ENCODE measurements around the gene PAN2. TPM values are rescaled to one million over a fixed set of nuclear protein-coding genes. Genes with fewer than 3 reads are reported as not detected.

The PAN2 gene
- polyA plus RNA-seq, 2 donors, result 18.1 to 44.7 TPM

DNA sequence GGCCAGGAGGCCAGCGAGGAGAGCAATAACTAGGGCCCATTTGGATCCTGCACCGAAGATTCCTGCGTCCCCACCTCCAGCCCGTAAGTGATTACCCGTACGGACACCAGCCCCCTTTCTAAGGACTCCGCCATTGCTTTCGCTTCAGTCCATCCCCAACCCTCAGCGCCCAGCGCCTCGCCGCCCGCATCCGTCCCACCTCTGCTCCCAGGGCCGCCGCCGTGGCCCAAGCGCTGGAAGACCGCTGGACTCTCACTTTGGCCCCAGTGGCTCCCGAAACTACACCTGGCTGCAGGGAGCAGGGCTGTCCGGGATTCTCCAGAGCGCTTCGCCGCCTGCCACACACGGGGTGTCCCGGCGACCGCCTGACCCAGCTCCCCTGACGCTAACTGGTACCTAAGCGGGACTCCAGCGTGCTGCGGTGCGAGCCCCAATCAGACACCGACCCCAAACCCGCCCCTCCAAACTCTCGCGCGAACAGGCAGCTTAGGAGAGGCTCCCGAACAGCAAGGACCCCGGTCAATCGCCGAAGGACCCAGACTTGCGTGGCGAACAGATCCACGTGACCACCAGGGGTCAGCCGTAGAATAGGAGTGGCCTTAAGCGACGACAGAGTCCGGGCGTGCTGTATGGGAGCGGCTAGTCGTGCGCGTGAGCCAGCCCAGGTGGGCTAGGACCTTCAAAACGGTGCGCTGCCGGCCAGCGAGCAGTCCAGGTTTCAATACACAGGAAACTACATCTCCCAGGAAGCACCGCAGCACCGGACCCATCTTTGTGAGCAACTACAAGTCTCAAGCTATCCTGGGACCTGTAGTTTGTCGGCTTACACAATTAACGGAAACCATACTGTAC is 18.0 kb downstream of the PAN2 start, which contains the start of gene CNPY2:
CNPY2 (minus strand) TSS at position 367 of the 852 bp plus-strand sequence. CDS start 771 bp downstream, outside the sequence.
- no peaks in the 10 kb centered on the region for H3K9me3 ChIP-seq (ENCODE audit: control insufficient read depth in 2 of 2, insufficient read depth in 1 of 2, low read depth in 1 of 2, low read length in 1 of 2)
- no peaks in the 10 kb centered on the region for H3K27me3 ChIP-seq (ENCODE audit: control insufficient read depth in 1 of 2, insufficient read depth in 2 of 2, low read length in 2 of 2)
- H3K36me3 ChIP-seq (ENCODE audit: control insufficient read depth in 2 of 2, insufficient read depth in 2 of 2, low read length in 1 of 2), result peaks cover 0 to 4% of the 10 kb centered on the region in 2 donors
- peak within 1 kb of the TSS; percentile 92 to 98 for H3K4me3 ChIP-seq (ENCODE audit: low read depth in 1 of 2, low read length in 2 of 2)
- H3K27ac ChIP-seq (ENCODE audit: low read depth in 2 of 2, low read length in 1 of 2), result peak within 1 kb of the TSS; percentile 89 to 97
- WGBS, 2 donors, result 0% methylated on average over 62 of the region's 62 CpGs
- H3K4me1 ChIP-seq (ENCODE audit: control insufficient read depth in 2 of 2, insufficient read depth in 2 of 2, low read length in 1 of 2), result peaks cover 2 to 4% of the 10 kb centered on the region in 2 donors

DNA sequence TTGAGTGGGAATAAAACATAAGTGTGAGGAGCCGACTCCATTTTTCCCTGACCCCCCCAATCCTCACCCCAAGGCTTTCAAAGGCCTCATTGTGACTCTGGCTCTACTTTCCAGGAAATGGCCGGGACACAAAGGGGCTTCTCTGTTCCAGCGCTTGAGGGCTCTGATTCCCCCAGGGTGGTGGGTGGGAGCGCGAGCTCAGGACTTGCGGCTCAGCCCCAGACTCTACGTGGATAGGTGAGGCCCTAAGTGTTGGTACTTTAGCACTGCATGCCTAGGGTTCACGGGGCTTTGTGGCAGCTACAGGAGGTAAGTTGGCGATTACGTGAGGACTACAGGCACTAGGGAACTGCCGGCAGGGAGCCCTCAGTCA is 18.6 kb downstream of the PAN2 start:
- peaks cover 3 to 9% of the 10 kb centered on the region in 2 donors for H3K36me3 ChIP-seq (ENCODE audit: control insufficient read depth in 2 of 2, insufficient read depth in 2 of 2, low read length in 1 of 2)
- peaks cover 2 to 4% of the 10 kb centered on the region in 2 donors for H3K4me1 ChIP-seq (ENCODE audit: control insufficient read depth in 2 of 2, insufficient read depth in 2 of 2, low read length in 1 of 2)
- no peaks in the 10 kb centered on the region for H3K9me3 ChIP-seq (ENCODE audit: control insufficient read depth in 2 of 2, insufficient read depth in 1 of 2, low read depth in 1 of 2, low read length in 1 of 2)
- 1% methylated on average over 11 of the region's 11 CpGs for WGBS, 2 donors
- H3K27me3 ChIP-seq (ENCODE audit: control insufficient read depth in 1 of 2, insufficient read depth in 2 of 2, low read length in 2 of 2), result no peaks in the 10 kb centered on the region
- H3K27ac ChIP-seq (ENCODE audit: low read depth in 2 of 2, low read length in 1 of 2), result peak overlapping the region; percentile 89 to 97
- H3K4me3 ChIP-seq (ENCODE audit: low read depth in 1 of 2, low read length in 2 of 2), result peak overlapping the region; percentile 92 to 98

DNA sequence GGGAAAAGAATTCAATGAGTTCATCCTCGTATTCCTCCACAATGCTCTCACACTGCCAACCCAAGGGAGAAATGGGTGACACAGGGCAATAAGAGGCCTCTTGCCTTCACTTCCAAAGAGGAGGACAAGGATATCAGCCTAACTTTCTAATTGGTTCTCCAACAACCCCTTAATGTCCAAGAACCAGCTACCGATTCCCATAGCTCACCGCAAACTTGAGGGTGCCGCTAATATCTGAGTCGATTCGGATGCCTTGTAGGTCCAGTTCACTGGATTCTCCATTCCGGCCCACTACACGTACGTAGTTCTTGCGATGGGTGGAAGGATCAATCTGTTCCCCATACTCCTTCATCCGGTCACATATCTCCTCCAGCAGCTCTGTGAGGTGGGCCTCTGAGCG is 22.8 kb downstream of the PAN2 start:
- no peaks in the 10 kb centered on the region for H3K27me3 ChIP-seq (ENCODE audit: control insufficient read depth in 1 of 2, insufficient read depth in 2 of 2, low read length in 2 of 2)
- no peak overlapping the region for H3K4me3 ChIP-seq (ENCODE audit: low read depth in 1 of 2, low read length in 2 of 2)
- WGBS, 2 donors, result 94 to 97% methylated on average over 12 of the region's 12 CpGs
- peaks cover 2 to 4% of the 10 kb centered on the region in 2 donors for H3K4me1 ChIP-seq (ENCODE audit: control insufficient read depth in 2 of 2, insufficient read depth in 2 of 2, low read length in 1 of 2)
- no peaks in the 10 kb centered on the region for H3K9me3 ChIP-seq (ENCODE audit: control insufficient read depth in 2 of 2, insufficient read depth in 1 of 2, low read depth in 1 of 2, low read length in 1 of 2)
- no peak overlapping the region for H3K27ac ChIP-seq (ENCODE audit: low read depth in 2 of 2, low read length in 1 of 2)
- H3K36me3 ChIP-seq (ENCODE audit: control insufficient read depth in 2 of 2, insufficient read depth in 2 of 2, low read length in 1 of 2), result peaks cover 3 to 10% of the 10 kb centered on the region in 2 donors

DNA sequence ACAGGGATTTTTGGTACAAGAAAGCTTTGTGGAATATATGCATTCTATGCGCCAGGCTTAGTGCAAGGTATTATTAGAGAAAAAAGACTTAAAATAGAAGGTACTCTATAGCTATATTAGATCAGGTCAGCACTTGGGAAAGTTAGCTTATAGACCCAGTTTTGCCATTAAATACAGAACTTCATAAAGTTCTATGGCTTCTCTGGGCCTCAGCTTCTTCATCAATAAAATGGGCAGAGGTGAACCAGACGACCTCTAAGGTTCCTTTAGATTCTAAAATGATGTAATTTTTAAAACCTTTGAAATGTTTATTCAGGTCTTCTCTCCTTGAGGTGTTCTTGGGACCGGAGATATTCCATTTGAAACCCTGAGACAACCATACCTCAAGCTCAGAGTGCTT is 25.1 kb downstream of the PAN2 start:
- H3K27me3 ChIP-seq (ENCODE audit: control insufficient read depth in 1 of 2, insufficient read depth in 2 of 2, low read length in 2 of 2), result no peaks in the 10 kb centered on the region
- 90 to 92% methylated on average over 3 of the region's 3 CpGs for WGBS, 2 donors
- H3K4me3 ChIP-seq (ENCODE audit: low read depth in 1 of 2, low read length in 2 of 2), result no peak overlapping the region
- H3K27ac ChIP-seq (ENCODE audit: low read depth in 2 of 2, low read length in 1 of 2), result no peak overlapping the region
- peaks cover 3 to 10% of the 10 kb centered on the region in 2 donors for H3K36me3 ChIP-seq (ENCODE audit: control insufficient read depth in 2 of 2, insufficient read depth in 2 of 2, low read length in 1 of 2)
- no peaks in the 10 kb centered on the region for H3K9me3 ChIP-seq (ENCODE audit: control insufficient read depth in 2 of 2, insufficient read depth in 1 of 2, low read depth in 1 of 2, low read length in 1 of 2)
- H3K4me1 ChIP-seq (ENCODE audit: control insufficient read depth in 2 of 2, insufficient read depth in 2 of 2, low read length in 1 of 2), result no peaks in the 10 kb centered on the region

DNA sequence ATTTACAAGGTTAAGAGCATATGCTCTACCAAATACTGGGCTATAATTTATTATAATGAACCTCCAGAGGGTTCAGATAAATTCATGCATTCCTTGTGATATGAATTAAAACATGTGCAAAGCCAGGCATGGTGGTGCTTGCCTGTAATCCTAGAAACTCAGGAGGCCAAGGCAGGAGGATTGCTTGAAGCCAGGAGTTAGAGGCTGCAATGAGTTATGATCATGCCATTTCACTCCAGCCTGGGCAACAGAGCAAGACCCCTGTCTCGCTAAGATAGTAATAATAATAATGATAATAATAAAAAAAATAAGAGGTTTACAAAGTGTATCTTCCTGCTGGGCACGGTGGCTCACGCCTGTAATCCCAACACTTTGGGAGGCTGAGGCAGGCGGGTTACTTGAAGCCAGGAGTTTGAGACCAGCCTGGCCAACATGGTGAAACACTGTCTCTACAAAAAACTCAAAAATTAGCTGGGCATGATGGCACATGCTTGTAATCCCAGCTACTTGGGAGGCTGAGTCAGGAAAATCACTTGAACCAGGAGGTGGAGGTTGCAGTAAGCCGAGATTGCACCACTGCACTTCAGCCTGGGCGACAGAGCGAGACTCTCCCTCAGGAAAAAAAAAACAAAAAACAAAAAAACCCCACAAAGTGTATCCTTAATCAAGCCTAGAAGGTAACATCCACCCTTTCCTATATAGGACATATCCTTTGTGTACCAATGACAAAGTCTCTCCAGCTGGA is 26.4 kb downstream of the PAN2 start:
- H3K4me3 ChIP-seq (ENCODE audit: low read depth in 1 of 2, low read length in 2 of 2), result no peak overlapping the region
- no peaks in the 10 kb centered on the region for H3K4me1 ChIP-seq (ENCODE audit: control insufficient read depth in 2 of 2, insufficient read depth in 2 of 2, low read length in 1 of 2)
- H3K36me3 ChIP-seq (ENCODE audit: control insufficient read depth in 2 of 2, insufficient read depth in 2 of 2, low read length in 1 of 2), result peaks cover 3 to 10% of the 10 kb centered on the region in 2 donors
- no peak overlapping the region for H3K27ac ChIP-seq (ENCODE audit: low read depth in 2 of 2, low read length in 1 of 2)
- no peaks in the 10 kb centered on the region for H3K27me3 ChIP-seq (ENCODE audit: control insufficient read depth in 1 of 2, insufficient read depth in 2 of 2, low read length in 2 of 2)
- 90 to 92% methylated on average over 7 of the region's 7 CpGs for WGBS, 2 donors
- H3K9me3 ChIP-seq (ENCODE audit: control insufficient read depth in 2 of 2, insufficient read depth in 1 of 2, low read depth in 1 of 2, low read length in 1 of 2), result no peaks in the 10 kb centered on the region

DNA sequence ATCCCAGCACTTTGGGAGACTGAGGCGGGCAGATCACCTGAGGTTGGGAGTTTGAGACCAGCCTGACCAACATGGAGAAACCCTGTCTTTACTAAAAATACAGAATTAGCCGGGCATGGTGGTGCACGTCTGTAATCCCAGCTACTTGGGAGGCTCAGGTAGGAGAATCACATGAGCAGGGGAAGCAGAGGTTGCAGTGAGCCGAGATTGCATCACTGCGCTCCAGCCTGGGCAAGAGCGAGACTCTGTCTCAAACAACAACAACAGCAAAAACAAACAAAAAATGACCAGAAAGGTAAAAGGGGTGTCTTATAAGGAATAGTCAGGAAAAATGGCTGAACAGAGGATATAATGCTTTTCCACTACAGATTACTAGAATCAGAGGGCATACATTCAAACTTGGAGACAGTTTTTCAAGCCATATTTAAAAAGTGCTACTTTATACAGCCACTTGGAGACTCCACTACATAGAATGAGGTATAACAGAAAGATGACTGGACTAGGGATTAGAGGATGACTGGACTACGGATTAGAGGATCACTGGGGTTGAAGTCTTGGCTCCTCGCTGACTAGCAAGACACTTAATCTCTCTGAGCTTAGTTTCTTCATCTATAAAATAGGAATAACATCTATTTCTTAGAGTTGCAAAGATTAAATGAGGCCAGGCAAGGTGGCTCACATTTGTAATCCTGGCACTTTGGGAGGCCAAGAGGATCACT is 28.8 kb downstream of the PAN2 start:
- H3K4me3 ChIP-seq (ENCODE audit: low read depth in 1 of 2, low read length in 2 of 2), result no peak overlapping the region
- H3K9me3 ChIP-seq (ENCODE audit: control insufficient read depth in 2 of 2, insufficient read depth in 1 of 2, low read depth in 1 of 2, low read length in 1 of 2), result no peaks in the 10 kb centered on the region
- H3K4me1 ChIP-seq (ENCODE audit: control insufficient read depth in 2 of 2, insufficient read depth in 2 of 2, low read length in 1 of 2), result no peaks in the 10 kb centered on the region
- 88 to 93% methylated on average over 8 of the region's 8 CpGs for WGBS, 2 donors
- H3K27ac ChIP-seq (ENCODE audit: low read depth in 2 of 2, low read length in 1 of 2), result no peak overlapping the region
- H3K27me3 ChIP-seq (ENCODE audit: control insufficient read depth in 1 of 2, insufficient read depth in 2 of 2, low read length in 2 of 2), result no peaks in the 10 kb centered on the region
- peaks cover 0 to 5% of the 10 kb centered on the region in 2 donors for H3K36me3 ChIP-seq (ENCODE audit: control insufficient read depth in 2 of 2, insufficient read depth in 2 of 2, low read length in 1 of 2)

DNA sequence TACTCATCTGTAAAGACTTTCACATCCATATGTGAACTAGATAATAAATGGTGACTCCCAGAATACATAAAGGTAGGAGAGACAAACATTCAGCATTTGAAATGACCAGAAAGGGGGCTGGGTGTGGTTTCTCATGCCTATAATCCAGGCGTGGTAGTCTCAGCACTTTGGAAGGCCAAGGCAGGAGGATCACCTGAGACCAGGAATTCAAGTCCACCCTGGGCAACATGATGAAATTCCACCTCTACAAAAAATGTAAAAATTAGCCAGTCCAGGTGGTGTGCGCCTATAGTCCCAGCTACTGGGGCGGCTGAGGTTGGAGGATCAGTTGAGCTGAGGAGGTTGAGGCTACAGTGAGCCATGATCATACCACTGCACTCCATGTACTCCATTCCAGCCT is 29.5 kb downstream of the PAN2 start:
- 88 to 93% methylated on average over 3 of the region's 3 CpGs for WGBS, 2 donors
- Histone ChIP-seq H3K36me3 (ENCODE audit: control insufficient read depth in 2 of 2, insufficient read depth in 2 of 2, low read length in 1 of 2) (no peaks in the 10 kb centered on the region), H3K27me3 (ENCODE audit: control insufficient read depth in 1 of 2, insufficient read depth in 2 of 2, low read length in 2 of 2) (no peaks in the 10 kb centered on the region), H3K4me3 (ENCODE audit: low read depth in 1 of 2, low read length in 2 of 2) (no peak overlapping the region), H3K4me1 (ENCODE audit: control insufficient read depth in 2 of 2, insufficient read depth in 2 of 2, low read length in 1 of 2) (no peaks in the 10 kb centered on the region), H3K9me3 (ENCODE audit: control insufficient read depth in 2 of 2, insufficient read depth in 1 of 2, low read depth in 1 of 2, low read length in 1 of 2) (no peaks in the 10 kb centered on the region), H3K27ac (ENCODE audit: low read depth in 2 of 2, low read length in 1 of 2) (no peak overlapping the region)

DNA sequence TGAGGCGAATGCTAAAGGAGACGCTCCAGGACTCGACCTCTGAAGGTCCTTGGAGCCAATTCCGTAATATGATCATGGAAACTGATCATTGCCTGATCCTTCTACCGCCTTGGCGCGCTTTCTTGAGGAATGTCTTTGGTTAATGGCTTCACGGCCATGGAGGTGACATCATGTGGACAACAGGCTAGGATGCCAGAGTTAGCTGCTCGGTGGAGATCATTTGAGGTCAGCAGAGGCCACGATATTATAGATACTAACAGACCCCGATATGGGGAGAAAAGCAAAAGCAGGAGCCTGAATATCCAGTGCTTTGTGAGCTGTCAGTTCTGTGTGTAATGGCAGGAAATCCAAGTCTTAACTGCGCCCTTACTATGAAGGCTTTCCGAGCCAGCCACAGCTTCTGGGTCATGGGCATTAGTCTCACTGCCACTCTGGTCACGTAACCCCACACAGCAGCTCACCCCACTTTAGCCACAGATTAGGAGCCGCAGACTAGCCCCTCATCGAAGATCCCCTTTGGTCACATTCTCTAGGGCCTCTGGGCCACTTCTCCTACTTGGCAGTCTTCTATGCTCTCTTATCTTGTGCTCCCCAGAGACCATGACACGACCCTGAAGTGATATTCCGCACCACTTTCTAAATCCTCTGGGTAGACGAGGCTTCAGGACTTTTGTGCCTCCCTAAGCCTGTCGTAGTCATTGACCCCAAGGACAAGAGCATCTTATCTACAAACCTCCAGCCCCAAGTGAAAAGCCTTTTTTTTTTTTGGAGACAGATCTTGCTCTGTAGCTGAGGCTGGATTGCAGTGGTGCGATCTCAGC is 32.9 kb downstream of the PAN2 start:
- Histone ChIP-seq H3K9me3 (ENCODE audit: control insufficient read depth in 2 of 2, insufficient read depth in 1 of 2, low read depth in 1 of 2, low read length in 1 of 2) (no peaks in the 10 kb centered on the region), H3K36me3 (ENCODE audit: control insufficient read depth in 2 of 2, insufficient read depth in 2 of 2, low read length in 1 of 2) (peaks cover 0 to 2% of the 10 kb centered on the region in 2 donors), H3K27me3 (ENCODE audit: control insufficient read depth in 1 of 2, insufficient read depth in 2 of 2, low read length in 2 of 2) (no peaks in the 10 kb centered on the region), H3K4me1 (ENCODE audit: control insufficient read depth in 2 of 2, insufficient read depth in 2 of 2, low read length in 1 of 2) (peaks cover 4% of the 10 kb centered on the region in 2 donors), H3K27ac (ENCODE audit: low read depth in 2 of 2, low read length in 1 of 2) (peak overlapping the region; percentile 94 to 95), H3K4me3 (ENCODE audit: low read depth in 1 of 2, low read length in 2 of 2) (peak overlapping the region; percentile 50 to 79)
- 36 to 43% methylated on average over 21 of the region's 21 CpGs for WGBS, 2 donors

Data from esophagus (tissue), 2 donors.